GM12878 (cell line): ENCODE data around the gene PAPOLG. TPM values are rescaled to one million over a fixed set of nuclear protein-coding genes. Genes with fewer than 3 reads are reported as not detected.

Source experiments
- ATF7 ChIP-seq: fragments of 450-650 bp; IDR thresholded peaks from 2 replicates; pipeline ENCODE4 v1.6.1; 2016; ENCODE audit warnings: low read depth, mild to moderate bottlenecking
- CEBPB ChIP-seq, 2 experiments: fragments of 150-350 bp in 1 of 2; IDR thresholded peaks; 2 replicates each; pipeline ENCODE4 v1.6.1; 2012 to 2014; ENCODE audit warnings: low read depth in 2 of 2, low read length in 2 of 2, borderline replicate concordance in 1 of 2, inconsistent platforms in 1 of 2
- E2F4 ChIP-seq: IDR thresholded peaks from 2 replicates; pipeline ENCODE4 v1.6.1; 2012; ENCODE audit warnings: low read depth, low read length, improper control_type of control experiment
- E4F1 ChIP-seq: fragments of 450-650 bp; IDR thresholded peaks from 2 replicates; pipeline ENCODE4 v1.6.1; 2018; ENCODE audit warnings: borderline replicate concordance, mild to moderate bottlenecking; ENCODE audit not compliant: partially characterized antibody
- EGR1 ChIP-seq, 2 experiments: IDR thresholded peaks; 1 replicate in 1 of 2; 2 replicates in 1 of 2; pipeline ENCODE4 v1.6.1; 2011 to 2012; ENCODE audit warnings: low read depth in 2 of 2, low read length in 2 of 2, borderline replicate concordance in 1 of 2, mild to moderate bottlenecking in 1 of 2, moderate library complexity in 1 of 2
- HDAC6 ChIP-seq: fragments of 200-600 bp; sonication (generic); IDR thresholded peaks from one replicate; pipeline ENCODE4 v1.8.0; 2017; ENCODE audit warnings: antibody characterized with exemption; ENCODE audit not compliant: unreplicated experiment
- HDGF ChIP-seq: fragments of 450-650 bp; IDR thresholded peaks from 2 replicates; pipeline ENCODE4 v1.6.1; 2016; ENCODE audit warnings: antibody characterized with exemption
- IRF4 ChIP-seq: IDR thresholded peaks from 2 replicates; pipeline ENCODE4 v1.6.1; 2011; ENCODE audit warnings: low read depth, low read length
- NFIC ChIP-seq: IDR thresholded peaks from 2 replicates; pipeline ENCODE4 v1.6.1; 2012; ENCODE audit warnings: low read depth, mild to moderate bottlenecking, inconsistent platforms, low read length, moderate library complexity
- NFYA ChIP-seq: IDR thresholded peaks from 2 replicates; pipeline ENCODE4 v1.6.1; 2011; ENCODE audit warnings: low read depth, mild to moderate bottlenecking, low read length, improper control_type of control experiment, borderline replicate concordance
- PAX5 ChIP-seq: IDR thresholded peaks from 2 replicates; pipeline ENCODE4 v1.6.1; 2011; ENCODE audit warnings: low read depth, low read length, borderline replicate concordance
- RAD21 ChIP-seq: IDR thresholded peaks from 2 replicates; pipeline ENCODE4 v1.6.1; 2011; ENCODE audit warnings: mild to moderate bottlenecking, low read depth, low read length, moderate library complexity; ENCODE audit not compliant: insufficient read depth
- RB1 ChIP-seq: fragments of 450-650 bp; formaldehyde crosslinking; IDR thresholded peaks from 2 replicates; pipeline ENCODE4 v1.6.1; 2017; ENCODE audit warnings: mild to moderate bottlenecking, borderline replicate concordance
- RBBP5 ChIP-seq: fragments of 200-600 bp; sonication (generic); conservative IDR thresholded peaks from 2 replicates; pipeline ENCODE4 v1.6.1; 2016
- REST ChIP-seq: IDR thresholded peaks from 2 replicates; pipeline ENCODE4 v1.6.1; 2012; ENCODE audit warnings: mild to moderate bottlenecking, low read depth, low read length
- SIN3A ChIP-seq: IDR thresholded peaks from 2 replicates; pipeline ENCODE4 v1.6.1; 2012; ENCODE audit warnings: low read depth, low read length, improper control_type of control experiment
- SMAD1 ChIP-seq: fragments of 450-650 bp; IDR thresholded peaks from 2 replicates; pipeline ENCODE4 v1.6.1; 2018; ENCODE audit warnings: mild to moderate bottlenecking, low read depth; ENCODE audit not compliant: partially characterized antibody
- SRF ChIP-seq, 2 experiments: IDR thresholded peaks; 2 replicates each; pipeline ENCODE4 v1.6.1; 2011; ENCODE audit warnings: low read depth in 2 of 2, low read length in 2 of 2, mild to moderate bottlenecking in 1 of 2, moderate library complexity in 1 of 2
- TARDBP ChIP-seq: IDR thresholded peaks from 2 replicates; pipeline ENCODE4 v1.6.1; 2016; ENCODE audit warnings: borderline replicate concordance
- TCF3 ChIP-seq: IDR thresholded peaks from 2 replicates; pipeline ENCODE4 v1.6.1; 2012; ENCODE audit warnings: low read depth, mild to moderate bottlenecking, low read length, borderline replicate concordance; ENCODE audit not compliant: insufficient read depth
- WRNIP1 ChIP-seq: IDR thresholded peaks from 2 replicates; pipeline ENCODE4 v1.6.1; 2011; ENCODE audit warnings: low read depth, low read length, improper control_type of control experiment, borderline replicate concordance
- ZSCAN29 ChIP-seq: fragments of 450-650 bp; IDR thresholded peaks from 2 replicates; pipeline ENCODE4 v1.6.1; 2017; ENCODE audit warnings: mild to moderate bottlenecking, moderate library complexity
- polyA plus RNA-seq, 11 experiments: library from polyadenylated mRNA; depleted of rRNA in 4 of 11; unstranded in 6 of 11; stranded (reverse) in 5 of 11; fragments of >200 nt; fragmentation: Nextera tagmentation in 4 of 11; fragmentation: Illumina TruSeq in 1 of 11; extraction: Ambion mirVana in 4 of 11; extraction: Trizol in 1 of 11; gene quantifications; 1 replicate in 1 of 11; 2 replicates in 10 of 11; pipeline versions ENCODE4 v1.2.1 to v1.2.3, GENCODE V29; 2011 to 2016; ENCODE audit warnings: inconsistent platforms in 2 of 11, missing spikeins in 2 of 11, low read depth in 1 of 11
- total RNA-seq, 4 experiments: library from RNA; depleted of rRNA in 3 of 4; stranded (reverse); fragments of >200 nt in 3 of 4; fragmentation: Illumina TruSeq in 1 of 4; extraction: Trizol in 1 of 4; gene quantifications; 2 replicates each; pipeline versions ENCODE4 v1.2.1 to v1.2.3, GENCODE V29; 2013 to 2021
- TF ChIP-seq, protein P1 (sequence below): fragments of 150-350 bp; IDR thresholded peaks from 2 replicates; pipeline ENCODE4 v1.6.1; 2014; ENCODE audit warnings: mild to moderate bottlenecking, low read depth, low read length

The PAPOLG gene
- total and polyA plus RNA-seq, 10 of the 15 experiments (the other 5 are each of a cell fraction or from before 2014, with no cell fraction given): 4.2 to 15.8 (median 10.7) TPM

GRCh38 chr2:60840880-60841279 is 84.8 kb downstream of the PAPOLG start (continued):
- TF ChIP-seq REST: no peak
- no peak for TF ChIP-seq SIN3A
- peak; percentile 86 for TF ChIP-seq PAX5
- no peak for TF ChIP-seq HDAC6
- no peak for TF ChIP-seq RBBP5
- TF ChIP-seq SRF (IDR thresholded peaks at IDR 0.05; ENCODE audit: low read depth in 2 of 2, low read length in 2 of 2): no peak
- TF ChIP-seq RB1: no peak
- TF ChIP-seq TARDBP: 0 out of 2 replicates have a peak, but pooled peaks have one; percentile 18
- TF ChIP-seq HDGF: no peak
- TF ChIP-seq EGR1 (IDR thresholded peaks at IDR 0.05; ENCODE audit: borderline replicate concordance in 1 of 2, low read depth in 2 of 2, low read length in 2 of 2): peak in 1 of 2 experiments; percentile 47; a peak in 1 of 3 replicates
- TF ChIP-seq WRNIP1: no peak
- 0 out of 2 replicates have a peak, but pooled peaks have one; percentile 17 for TF ChIP-seq RAD21
- no peak for TF ChIP-seq E2F4
- TF ChIP-seq ZSCAN29: no peak
- TF ChIP-seq SMAD1: no peak
- TF ChIP-seq CEBPB (IDR thresholded peaks at IDR 0.05; ENCODE audit: borderline replicate concordance in 1 of 2, low read depth in 2 of 2, low read length in 2 of 2): peak in 1 of 2 experiments; percentile 92; a peak in 1 of 4 replicates
- TF ChIP-seq, protein P1, sequence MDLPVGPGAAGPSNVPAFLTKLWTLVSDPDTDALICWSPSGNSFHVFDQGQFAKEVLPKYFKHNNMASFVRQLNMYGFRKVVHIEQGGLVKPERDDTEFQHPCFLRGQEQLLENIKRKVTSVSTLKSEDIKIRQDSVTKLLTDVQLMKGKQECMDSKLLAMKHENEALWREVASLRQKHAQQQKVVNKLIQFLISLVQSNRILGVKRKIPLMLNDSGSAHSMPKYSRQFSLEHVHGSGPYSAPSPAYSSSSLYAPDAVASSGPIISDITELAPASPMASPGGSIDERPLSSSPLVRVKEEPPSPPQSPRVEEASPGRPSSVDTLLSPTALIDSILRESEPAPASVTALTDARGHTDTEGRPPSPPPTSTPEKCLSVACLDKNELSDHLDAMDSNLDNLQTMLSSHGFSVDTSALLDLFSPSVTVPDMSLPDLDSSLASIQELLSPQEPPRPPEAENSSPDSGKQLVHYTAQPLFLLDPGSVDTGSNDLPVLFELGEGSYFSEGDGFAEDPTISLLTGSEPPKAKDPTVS: no peak
- no peak for TF ChIP-seq ATF7
- no peak for TF ChIP-seq E4F1
- no peak for TF ChIP-seq IRF4
- TF ChIP-seq NFIC: peak; percentile 97
- no peak for TF ChIP-seq NFYA
- peak; percentile 95; the same call in 1 of the 2 replicates for TF ChIP-seq TCF3
